Measurements from ENCODE around the gene PPP1R16B. TPM values are rescaled to one million over a fixed set of nuclear protein-coding genes. Genes with fewer than 3 reads are reported as not detected.
A peak's percentile ranks its signal among the peaks of the same experiment; 100 is the strongest.

Gene PPP1R16B
- total RNA-seq, 2 donors from 2014 or later, result 74.6 to 119 TPM

- peaks cover 47 to 50% of the 10 kb centered on the region in 2 donors for H3K4me1 Mint-ChIP-seq (ENCODE audit: low read depth in 2 of 2)
Measured at GRCh38 chr20:38838326-38838725, 32.8 kb downstream of the PPP1R16B start.

GRCh38 chr20:38839563-38839962 is 34.1 kb downstream of the PPP1R16B start:
- H3K27ac Mint-ChIP-seq, result peak overlapping the region; percentile 38 to 55
- H3K9me3 Mint-ChIP-seq, result no peaks in the 10 kb centered on the region
- H3K27me3 Mint-ChIP-seq, result no peaks in the 10 kb centered on the region
- peaks cover 40 to 46% of the 10 kb centered on the region in 2 donors for H3K4me1 Mint-ChIP-seq (ENCODE audit: low read depth in 2 of 2)
- H3K36me3 Mint-ChIP-seq, result peaks cover 6% of the 10 kb centered on the region
- no peak for DNase-seq (ENCODE audit: low spot score)
- peak overlapping the region; percentile 50 for H3K4me3 Mint-ChIP-seq
- ATAC-seq, result no peak

More at GRCh38 chr20:38838326-38838725, 32.8 kb downstream of the PPP1R16B start:
- Mint-ChIP-seq H3K9me3 (no peaks in the 10 kb centered on the region), H3K4me3 (no peak overlapping the region), H3K27me3 (no peaks in the 10 kb centered on the region), H3K36me3 (peaks cover 7% of the 10 kb centered on the region), H3K27ac (no peak overlapping the region)
- DNase-seq (ENCODE audit: low spot score) (no peak), ATAC-seq (no peak)

- H3K4me3 Mint-ChIP-seq, result peak overlapping the region; percentile 50
- H3K27me3 Mint-ChIP-seq, result no peaks in the 10 kb centered on the region
- DNase-seq (ENCODE audit: low spot score) (no peak), ATAC-seq (peak; percentile 40 to 56)
- peaks cover 42 to 48% of the 10 kb centered on the region in 2 donors for H3K4me1 Mint-ChIP-seq (ENCODE audit: low read depth in 2 of 2)
- H3K9me3 Mint-ChIP-seq, result no peaks in the 10 kb centered on the region
- H3K36me3 Mint-ChIP-seq, result peaks cover 6% of the 10 kb centered on the region
- H3K27ac Mint-ChIP-seq, result peak overlapping the region; percentile 38 to 90
Measured at GRCh38 chr20:38840053-38840893, 34.8 kb downstream of the PPP1R16B start.

- Mint-ChIP-seq H3K9me3 (no peaks in the 10 kb centered on the region), H3K4me3 (peak overlapping the region; percentile 45), H3K4me1 (ENCODE audit: low read depth in 2 of 2) (peaks cover 49 to 54% of the 10 kb centered on the region in 2 donors), H3K27me3 (no peaks in the 10 kb centered on the region), H3K36me3 (peaks cover 11% of the 10 kb centered on the region), H3K27ac (peak overlapping the region; percentile 38 to 90)
- ATAC-seq, result no peak
- DNase-seq (ENCODE audit: low spot score), result no peak
Measured at GRCh38 chr20:38840894-38841470, 35.5 kb downstream of the PPP1R16B start.

GRCh38 chr20:38841570-38841969 is 36.1 kb downstream of the PPP1R16B start:
- peak overlapping the region; percentile 45 for H3K4me3 Mint-ChIP-seq
- H3K27me3 Mint-ChIP-seq, result no peaks in the 10 kb centered on the region
- ATAC-seq (no peak), DNase-seq (ENCODE audit: low spot score) (no peak)
- peaks cover 52 to 57% of the 10 kb centered on the region in 2 donors for H3K4me1 Mint-ChIP-seq (ENCODE audit: low read depth in 2 of 2)
- peaks cover 11% of the 10 kb centered on the region for H3K36me3 Mint-ChIP-seq
- H3K27ac Mint-ChIP-seq, result peak overlapping the region; percentile 38 to 90
- no peaks in the 10 kb centered on the region for H3K9me3 Mint-ChIP-seq

- ATAC-seq (peak in 1 of 2 donors; percentile 65), DNase-seq (ENCODE audit: low spot score) (no peak)
- Mint-ChIP-seq H3K27ac (peak overlapping the region; percentile 38 to 90), H3K36me3 (peaks cover 8% of the 10 kb centered on the region), H3K27me3 (no peaks in the 10 kb centered on the region), H3K4me3 (peak overlapping the region; percentile 45), H3K9me3 (no peaks in the 10 kb centered on the region), H3K4me1 (ENCODE audit: low read depth in 2 of 2) (peaks cover 50 to 60% of the 10 kb centered on the region in 2 donors)
Measured at GRCh38 chr20:38842026-38842425, 36.5 kb downstream of the PPP1R16B start.

GRCh38 chr20:38842558-38842981 is 37.1 kb downstream of the PPP1R16B start:
- peak overlapping the region; percentile 38 to 90 for H3K27ac Mint-ChIP-seq

GRCh38 chr20:38843346-38843745 is 37.8 kb downstream of the PPP1R16B start:
- ATAC-seq, result peak in 1 of 2 donors; percentile 51
- peak overlapping the region; percentile 22 for H3K4me3 Mint-ChIP-seq

More at GRCh38 chr20:38842558-38842981, 37.1 kb downstream of the PPP1R16B start:
- ATAC-seq (peak; percentile 50 to 61), DNase-seq (ENCODE audit: low spot score) (no peak)
- H3K36me3 Mint-ChIP-seq, result peaks cover 13% of the 10 kb centered on the region
- peaks cover 54 to 65% of the 10 kb centered on the region in 2 donors for H3K4me1 Mint-ChIP-seq (ENCODE audit: low read depth in 2 of 2)
- no peaks in the 10 kb centered on the region for H3K27me3 Mint-ChIP-seq
- no peaks in the 10 kb centered on the region for H3K9me3 Mint-ChIP-seq
- H3K4me3 Mint-ChIP-seq, result peak overlapping the region; percentile 45

GRCh38 chr20:38844963-38845362 is 39.5 kb downstream of the PPP1R16B start:
- peak overlapping the region in 1 of 2 donors; percentile 15 for H3K27ac Mint-ChIP-seq

More at GRCh38 chr20:38843346-38843745, 37.8 kb downstream of the PPP1R16B start:
- Mint-ChIP-seq H3K4me1 (ENCODE audit: low read depth in 2 of 2) (peaks cover 57 to 70% of the 10 kb centered on the region in 2 donors), H3K27ac (peak overlapping the region; percentile 38 to 90), H3K36me3 (peaks cover 13% of the 10 kb centered on the region), H3K27me3 (no peaks in the 10 kb centered on the region), H3K9me3 (no peaks in the 10 kb centered on the region)
- DNase-seq (ENCODE audit: low spot score), result no peak

GRCh38 chr20:38847840-38848239 is 42.3 kb downstream of the PPP1R16B start:
- no peak for DNase-seq (ENCODE audit: low spot score)
- Mint-ChIP-seq H3K27me3 (no peaks in the 10 kb centered on the region), H3K4me1 (ENCODE audit: low read depth in 2 of 2) (peaks cover 40 to 52% of the 10 kb centered on the region in 2 donors), H3K27ac (peak overlapping the region in 1 of 2 donors; percentile 21), H3K36me3 (peaks cover 13% of the 10 kb centered on the region), H3K9me3 (no peaks in the 10 kb centered on the region), H3K4me3 (no peak overlapping the region)
- no peak for ATAC-seq

More at GRCh38 chr20:38844963-38845362, 39.5 kb downstream of the PPP1R16B start:
- peak overlapping the region; percentile 1 for H3K4me3 Mint-ChIP-seq
- peaks cover 13% of the 10 kb centered on the region for H3K36me3 Mint-ChIP-seq
- no peaks in the 10 kb centered on the region for H3K27me3 Mint-ChIP-seq
- no peaks in the 10 kb centered on the region for H3K9me3 Mint-ChIP-seq
- ATAC-seq, result no peak
- DNase-seq (ENCODE audit: low spot score), result no peak
- H3K4me1 Mint-ChIP-seq (ENCODE audit: low read depth in 2 of 2), result peaks cover 61 to 74% of the 10 kb centered on the region in 2 donors

GRCh38 chr20:38853759-38854158 is 48.3 kb downstream of the PPP1R16B start:
- ATAC-seq, result no peak
- H3K9me3 Mint-ChIP-seq, result no peaks in the 10 kb centered on the region
- H3K27me3 Mint-ChIP-seq, result no peaks in the 10 kb centered on the region
- DNase-seq (ENCODE audit: low spot score), result no peak
- H3K36me3 Mint-ChIP-seq, result no peaks in the 10 kb centered on the region
- H3K4me3 Mint-ChIP-seq, result no peak overlapping the region
- H3K4me1 Mint-ChIP-seq (ENCODE audit: low read depth in 2 of 2), result peaks cover 50 to 53% of the 10 kb centered on the region in 2 donors
- H3K27ac Mint-ChIP-seq, result peak overlapping the region in 1 of 2 donors; percentile 73

GRCh38 chr20:38854654-38855066 is 49.2 kb downstream of the PPP1R16B start:
- Mint-ChIP-seq H3K9me3 (no peaks in the 10 kb centered on the region), H3K4me1 (ENCODE audit: low read depth in 2 of 2) (peaks cover 51 to 52% of the 10 kb centered on the region in 2 donors), H3K27me3 (no peaks in the 10 kb centered on the region), H3K27ac (peak overlapping the region in 1 of 2 donors; percentile 73), H3K4me3 (no peak overlapping the region), H3K36me3 (no peaks in the 10 kb centered on the region)
- ATAC-seq (no peak), DNase-seq (ENCODE audit: low spot score) (no peak)

- no peaks in the 10 kb centered on the region for H3K27me3 Mint-ChIP-seq
- H3K4me3 Mint-ChIP-seq, result no peak overlapping the region
- no peaks in the 10 kb centered on the region for H3K9me3 Mint-ChIP-seq
- peak overlapping the region; percentile 14 to 73 for H3K27ac Mint-ChIP-seq
- H3K4me1 Mint-ChIP-seq (ENCODE audit: low read depth in 2 of 2), result peaks cover 50 to 51% of the 10 kb centered on the region in 2 donors
- no peaks in the 10 kb centered on the region for H3K36me3 Mint-ChIP-seq
- DNase-seq (ENCODE audit: low spot score), result no peak
- no peak for ATAC-seq
Measured at GRCh38 chr20:38855356-38855755, 49.9 kb downstream of the PPP1R16B start.

- H3K4me3 Mint-ChIP-seq, result no peak overlapping the region
- no peaks in the 10 kb centered on the region for H3K36me3 Mint-ChIP-seq
- H3K9me3 Mint-ChIP-seq, result no peaks in the 10 kb centered on the region
- peak overlapping the region in 1 of 2 donors; percentile 47 for H3K27ac Mint-ChIP-seq
- ATAC-seq (no peak), DNase-seq (ENCODE audit: low spot score) (no peak)
- H3K27me3 Mint-ChIP-seq, result no peaks in the 10 kb centered on the region
- H3K4me1 Mint-ChIP-seq (ENCODE audit: low read depth in 2 of 2), result peaks cover 55 to 58% of the 10 kb centered on the region in 2 donors
Measured at GRCh38 chr20:38856570-38856969, 51.1 kb downstream of the PPP1R16B start.

All from natural killer cell treated with Interleukin-12 subunit alpha and Interleukin-12 subunit beta and Interleukin-15 and Interleukin-18, amount 100 ng/mL, for 72 hours (primary cell).